ENCODE results near the gene BEST1. TPM values are rescaled to one million over a fixed set of nuclear protein-coding genes. Genes with fewer than 3 reads are reported as not detected.

Gene BEST1
- total and polyA plus RNA-seq, 7 experiments from 2014 or later = 0.49 to 7.1 (median 0.92) TPM; not detected in 1

- CTCF ChIA-PET = no interaction called here
- H3K9me3 Mint-ChIP-seq = no peaks in the 10 kb centered on the region
- no peaks in the 10 kb centered on the region for H3K36me3 ChIP-seq (ENCODE audit: control insufficient read depth in 2 of 3, insufficient read depth in 3 of 3, low read length in 3 of 3)
- H3K4me3 Mint-ChIP-seq = peak overlapping the region in 8 of 10 donors; percentile 24 to 62 (median 56)
- ATAC-seq (no peak), DNase-seq (no peak)
- intact Hi-C loops (cut with micrococcal nuclease) = no loop called here
- no peaks in the 10 kb centered on the region for H3K9me3 ChIP-seq (ENCODE audit: control insufficient read depth in 2 of 3, low read length in 3 of 3)
- H3K4me1 ChIP-seq (ENCODE audit: control insufficient read depth in 2 of 2, insufficient read depth in 2 of 2, low read length in 2 of 2) = no peaks in the 10 kb centered on the region
- POLR2A ChIA-PET = no interaction called here
- peaks cover 64 to 74% (median 66%) of the 10 kb centered on the region in 5 donors for H3K27me3 Mint-ChIP-seq
- H3K4me1 Mint-ChIP-seq = peaks cover 6 to 14% (median 11%) of the 10 kb centered on the region in 7 donors
- H3K4me3 ChIP-seq (ENCODE audit: low read length) = no peak overlapping the region
- peaks cover 0 to 7% of the 10 kb centered on the region in 2 donors for H3K27me3 ChIP-seq (ENCODE audit: control insufficient read depth in 2 of 2, insufficient read depth in 2 of 2, low read length in 2 of 2)
- no peak overlapping the region for H3K27ac ChIP-seq (ENCODE audit: low read depth, low read length)
- no peak overlapping the region for H3K27ac Mint-ChIP-seq
- peaks cover 0 to 3% (median 0%) of the 10 kb centered on the region in 5 donors for H3K36me3 Mint-ChIP-seq
Observed at GRCh38 chr11:61916737-61917333, 33.3 kb upstream of the BEST1 start.

GRCh38 chr11:61917334-61918109 lies 32.6 kb upstream of the BEST1 start, which contains the start of gene RAB3IL1:
TSS of gene RAB3IL1 (minus strand) at chr11:61917566. CDS start at chr11:61917367, 199 bp downstream.
- intact Hi-C loops (cut with micrococcal nuclease) = no loop called here
- Mint-ChIP-seq H3K9me3 (no peaks in the 10 kb centered on the region), H3K27me3 (peaks cover 63 to 71% (median 65%) of the 10 kb centered on the region in 5 donors), H3K4me3 (peak within 1 kb of the TSS; percentile 64 to 84 (median 75)), H3K4me1 (peaks cover 6 to 14% (median 10%) of the 10 kb centered on the region in 7 donors), H3K27ac (peak within 1 kb of the TSS in 1 of 9 donors; percentile 31), H3K36me3 (peaks cover 0 to 3% (median 0%) of the 10 kb centered on the region in 5 donors)
- ChIA-PET POLR2A (no interaction called here), CTCF (no interaction called here)
- H3K4me3 ChIP-seq (ENCODE audit: low read length) = no peak within 1 kb of the TSS
- H3K27me3 ChIP-seq (ENCODE audit: control insufficient read depth in 2 of 2, insufficient read depth in 2 of 2, low read length in 2 of 2) = peaks cover 0 to 7% of the 10 kb centered on the region in 2 donors
- H3K4me1 ChIP-seq (ENCODE audit: control insufficient read depth in 2 of 2, insufficient read depth in 2 of 2, low read length in 2 of 2) = no peaks in the 10 kb centered on the region
- ATAC-seq (peak; percentile 29), DNase-seq (peak in 1 of 9 donors; percentile 42)
- H3K9me3 ChIP-seq (ENCODE audit: control insufficient read depth in 2 of 3, low read length in 3 of 3) = no peaks in the 10 kb centered on the region
- H3K36me3 ChIP-seq (ENCODE audit: control insufficient read depth in 2 of 3, insufficient read depth in 3 of 3, low read length in 3 of 3) = no peaks in the 10 kb centered on the region
- H3K27ac ChIP-seq (ENCODE audit: low read depth, low read length) = no peak within 1 kb of the TSS

GRCh38 chr11:61918251-61918937 lies 31.8 kb upstream of the BEST1 start:
- H3K4me3 ChIP-seq (ENCODE audit: low read length) = no peak overlapping the region
- Mint-ChIP-seq H3K4me1 (peaks cover 6 to 11% (median 9%) of the 10 kb centered on the region in 7 donors), H3K9me3 (no peaks in the 10 kb centered on the region), H3K27ac (no peak overlapping the region), H3K36me3 (peaks cover 0 to 3% (median 0%) of the 10 kb centered on the region in 5 donors), H3K27me3 (peaks cover 58 to 65% (median 63%) of the 10 kb centered on the region in 5 donors), H3K4me3 (peak overlapping the region; percentile 52 to 84 (median 72))
- ChIA-PET CTCF (no interaction called here), POLR2A (no interaction called here)
- H3K4me1 ChIP-seq (ENCODE audit: control insufficient read depth in 2 of 2, insufficient read depth in 2 of 2, low read length in 2 of 2) = no peaks in the 10 kb centered on the region
- peak in 1 of 9 donors; percentile 13 for DNase-seq
- H3K36me3 ChIP-seq (ENCODE audit: control insufficient read depth in 2 of 3, insufficient read depth in 3 of 3, low read length in 3 of 3) = no peaks in the 10 kb centered on the region
- H3K27ac ChIP-seq (ENCODE audit: low read depth, low read length) = no peak overlapping the region
- ATAC-seq = no peak
- no peaks in the 10 kb centered on the region for H3K9me3 ChIP-seq (ENCODE audit: control insufficient read depth in 2 of 3, low read length in 3 of 3)
- intact Hi-C loops (cut with micrococcal nuclease) = no loop called here
- peaks cover 0 to 7% of the 10 kb centered on the region in 2 donors for H3K27me3 ChIP-seq (ENCODE audit: control insufficient read depth in 2 of 2, insufficient read depth in 2 of 2, low read length in 2 of 2)

GRCh38 chr11:61918938-61919704 lies 31.0 kb upstream of the BEST1 start:
- ChIA-PET CTCF (no interaction called here), POLR2A (no interaction called here)
- Mint-ChIP-seq H3K4me3 (peak overlapping the region in 3 of 10 donors; percentile 5 to 82 (median 6)), H3K27ac (peak overlapping the region in 1 of 9 donors; percentile 63), H3K36me3 (peaks cover 0 to 3% (median 0%) of the 10 kb centered on the region in 5 donors), H3K4me1 (peaks cover 6 to 11% (median 9%) of the 10 kb centered on the region in 7 donors), H3K27me3 (peaks cover 54 to 63% (median 58%) of the 10 kb centered on the region in 5 donors), H3K9me3 (no peaks in the 10 kb centered on the region)
- intact Hi-C loops (cut with micrococcal nuclease) = no loop called here
- H3K9me3 ChIP-seq (ENCODE audit: control insufficient read depth in 2 of 3, low read length in 3 of 3) = no peaks in the 10 kb centered on the region
- no peak for ATAC-seq
- H3K27me3 ChIP-seq (ENCODE audit: control insufficient read depth in 2 of 2, insufficient read depth in 2 of 2, low read length in 2 of 2) = peaks cover 0 to 7% of the 10 kb centered on the region in 2 donors
- no peak overlapping the region for H3K4me3 ChIP-seq (ENCODE audit: low read length)
- no peaks in the 10 kb centered on the region for H3K36me3 ChIP-seq (ENCODE audit: control insufficient read depth in 2 of 3, insufficient read depth in 3 of 3, low read length in 3 of 3)
- no peaks in the 10 kb centered on the region for H3K4me1 ChIP-seq (ENCODE audit: control insufficient read depth in 2 of 2, insufficient read depth in 2 of 2, low read length in 2 of 2)
- H3K27ac ChIP-seq (ENCODE audit: low read depth, low read length) = no peak overlapping the region
- DNase-seq = no peak

- H3K27me3 Mint-ChIP-seq = peaks cover 45 to 59% (median 51%) of the 10 kb centered on the region in 5 donors
- peak overlapping the region in 1 of 10 donors; percentile 1 for H3K4me3 Mint-ChIP-seq
- no peak overlapping the region for H3K27ac ChIP-seq (ENCODE audit: low read depth, low read length)
- H3K36me3 ChIP-seq (ENCODE audit: control insufficient read depth in 2 of 3, insufficient read depth in 3 of 3, low read length in 3 of 3) = no peaks in the 10 kb centered on the region
- peaks cover 0 to 7% of the 10 kb centered on the region in 2 donors for H3K27me3 ChIP-seq (ENCODE audit: control insufficient read depth in 2 of 2, insufficient read depth in 2 of 2, low read length in 2 of 2)
- peak in 1 of 9 donors; percentile 17 for DNase-seq
- POLR2A ChIA-PET = interaction anchor here (0.5 kb wide), 1 partner anchor 592 kb away, joined by 6 read pairs; no protein-coding TSS in a partner anchor
- intact Hi-C loops (cut with micrococcal nuclease) = no loop called here
- H3K9me3 ChIP-seq (ENCODE audit: control insufficient read depth in 2 of 3, low read length in 3 of 3) = no peaks in the 10 kb centered on the region
- peaks cover 6 to 11% (median 9%) of the 10 kb centered on the region in 7 donors for H3K4me1 Mint-ChIP-seq
- no peaks in the 10 kb centered on the region for H3K4me1 ChIP-seq (ENCODE audit: control insufficient read depth in 2 of 2, insufficient read depth in 2 of 2, low read length in 2 of 2)
- peaks cover 0 to 3% (median 0%) of the 10 kb centered on the region in 5 donors for H3K36me3 Mint-ChIP-seq
- H3K9me3 Mint-ChIP-seq = peaks cover 0 to under 1% (median 0%) of the 10 kb centered on the region in 11 donors
- peak overlapping the region in 1 of 9 donors; percentile 43 for H3K27ac Mint-ChIP-seq
- no peak for ATAC-seq
- H3K4me3 ChIP-seq (ENCODE audit: low read length) = no peak overlapping the region
- CTCF ChIA-PET = no interaction called here
Observed at GRCh38 chr11:61919705-61920631, 30.2 kb upstream of the BEST1 start.

All from naive thymus-derived CD4-positive, alpha-beta T cell (primary cell).